ENCODE data around the gene LSM3.

Gene LSM3

GRCh38 chr3:14208168-14208567 lies 29.6 kb downstream of the LSM3 start:
- TF ChIP-seq, protein P1, sequence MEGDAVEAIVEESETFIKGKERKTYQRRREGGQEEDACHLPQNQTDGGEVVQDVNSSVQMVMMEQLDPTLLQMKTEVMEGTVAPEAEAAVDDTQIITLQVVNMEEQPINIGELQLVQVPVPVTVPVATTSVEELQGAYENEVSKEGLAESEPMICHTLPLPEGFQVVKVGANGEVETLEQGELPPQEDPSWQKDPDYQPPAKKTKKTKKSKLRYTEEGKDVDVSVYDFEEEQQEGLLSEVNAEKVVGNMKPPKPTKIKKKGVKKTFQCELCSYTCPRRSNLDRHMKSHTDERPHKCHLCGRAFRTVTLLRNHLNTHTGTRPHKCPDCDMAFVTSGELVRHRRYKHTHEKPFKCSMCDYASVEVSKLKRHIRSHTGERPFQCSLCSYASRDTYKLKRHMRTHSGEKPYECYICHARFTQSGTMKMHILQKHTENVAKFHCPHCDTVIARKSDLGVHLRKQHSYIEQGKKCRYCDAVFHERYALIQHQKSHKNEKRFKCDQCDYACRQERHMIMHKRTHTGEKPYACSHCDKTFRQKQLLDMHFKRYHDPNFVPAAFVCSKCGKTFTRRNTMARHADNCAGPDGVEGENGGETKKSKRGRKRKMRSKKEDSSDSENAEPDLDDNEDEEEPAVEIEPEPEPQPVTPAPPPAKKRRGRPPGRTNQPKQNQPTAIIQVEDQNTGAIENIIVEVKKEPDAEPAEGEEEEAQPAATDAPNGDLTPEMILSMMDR (IDR thresholded peaks at IDR 0.05; ENCODE audit: low read depth, low read length), result no peak
- H3K4me3 ChIP-seq (ENCODE audit: low read depth, low read length), result no peak overlapping the region

- H3K4me3 ChIP-seq (ENCODE audit: low read depth, low read length), result no peak overlapping the region
- TF ChIP-seq, protein P1 (IDR thresholded peaks at IDR 0.05; ENCODE audit: low read depth, low read length), result no peak
Measured at GRCh38 chr3:14208977-14209394, 30.4 kb downstream of the LSM3 start.

- TF ChIP-seq, protein P1 (IDR thresholded peaks at IDR 0.05; ENCODE audit: low read depth, low read length), result no peak
- H3K4me3 ChIP-seq (ENCODE audit: low read depth, low read length), result peak overlapping the region; percentile 23; the same call in 1 of the 2 replicates
Measured at GRCh38 chr3:14209581-14210289, 31.1 kb downstream of the LSM3 start.

- no peak overlapping the region; the same call in 1 of the 2 replicates for H3K4me3 ChIP-seq (ENCODE audit: low read depth, low read length)
- TF ChIP-seq, protein P1 (IDR thresholded peaks at IDR 0.05; ENCODE audit: low read depth, low read length), result no peak
Measured at GRCh38 chr3:14210290-14210688, 31.7 kb downstream of the LSM3 start.

DNA sequence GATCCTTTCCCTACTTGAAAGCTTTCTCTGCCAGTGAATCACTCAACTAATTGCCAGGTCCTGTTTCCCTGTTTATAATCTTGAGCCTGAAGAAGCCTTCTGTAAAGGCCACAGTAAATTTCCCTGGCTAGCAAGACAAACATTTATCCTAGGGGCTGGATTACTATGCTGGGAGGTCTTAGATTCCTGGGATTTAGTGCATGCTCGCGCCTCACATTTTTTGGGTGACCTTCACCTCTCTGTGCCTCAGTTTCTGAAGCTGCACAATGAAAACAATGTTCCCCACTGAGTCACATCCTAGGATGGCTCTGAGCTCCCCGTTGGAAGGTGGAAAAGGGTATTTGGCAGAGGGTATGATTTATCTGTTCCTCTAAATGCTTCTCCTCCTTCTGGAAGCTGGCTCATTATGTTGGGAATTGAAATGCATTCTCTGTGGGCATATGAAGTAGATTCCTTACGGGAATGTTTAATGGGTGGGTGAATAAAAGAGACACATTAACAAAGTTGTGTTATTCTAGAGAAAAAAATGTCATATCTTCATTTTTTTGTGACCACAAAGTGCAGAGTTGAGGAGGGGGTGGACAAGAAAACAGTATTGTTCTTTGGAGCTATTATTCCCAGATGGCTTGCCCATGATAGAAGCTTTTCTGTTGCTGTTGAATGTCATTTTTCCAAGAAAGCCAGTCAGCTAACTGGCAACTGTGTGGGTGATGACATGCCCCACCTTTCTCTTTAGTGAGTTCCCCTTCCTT lies 32.4 kb downstream of the LSM3 start:
- no peak overlapping the region for H3K4me3 ChIP-seq (ENCODE audit: low read depth, low read length)
- TF ChIP-seq, protein P1 (IDR thresholded peaks at IDR 0.05; ENCODE audit: low read depth, low read length), result no peak

GRCh38 chr3:14211621-14212020 lies 33.0 kb downstream of the LSM3 start:
- TF ChIP-seq, protein P1 (IDR thresholded peaks at IDR 0.05; ENCODE audit: low read depth, low read length), result no peak
- no peak overlapping the region for H3K4me3 ChIP-seq (ENCODE audit: low read depth, low read length)

GRCh38 chr3:14212032-14212431 lies 33.4 kb downstream of the LSM3 start:
- TF ChIP-seq, protein P1 (IDR thresholded peaks at IDR 0.05; ENCODE audit: low read depth, low read length), result no peak
- H3K4me3 ChIP-seq (ENCODE audit: low read depth, low read length), result no peak overlapping the region
